ENCODE results near the gene EFHD1.

EFHD1 gene

DNA sequence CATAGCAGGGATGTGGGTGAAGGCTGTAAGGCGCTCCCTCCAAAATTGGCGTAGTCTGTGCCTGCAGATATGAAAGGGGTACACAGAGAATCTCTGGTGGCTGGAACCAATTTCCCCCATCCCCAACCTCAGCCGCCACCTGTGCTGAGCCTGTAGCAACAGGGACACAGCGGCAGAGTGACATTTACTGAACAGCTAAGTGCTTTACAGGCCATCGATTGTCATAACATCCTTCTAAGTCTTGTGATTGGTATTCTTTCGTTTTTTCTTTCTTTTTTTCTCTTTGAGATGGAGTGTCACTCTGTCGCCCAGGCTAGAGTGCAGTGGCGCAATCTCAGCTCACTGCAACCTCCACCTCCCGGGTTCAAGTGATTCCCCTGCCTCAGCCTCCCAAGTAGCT, 12.2 kb upstream of the EFHD1 start:
- TF ChIP-seq CTCF (IDR thresholded peaks at IDR 0.05; ENCODE audit: low read depth, low read length) = no peak
- H3K4me3 ChIP-seq (ENCODE audit: low read depth, low read length) = no peak overlapping the region

GRCh38 chr2:232622563-232622962, 10.8 kb upstream of the EFHD1 start:
- TF ChIP-seq CTCF (IDR thresholded peaks at IDR 0.05; ENCODE audit: low read depth, low read length) = no peak
- no peak overlapping the region for H3K4me3 ChIP-seq (ENCODE audit: low read depth, low read length)

DNA sequence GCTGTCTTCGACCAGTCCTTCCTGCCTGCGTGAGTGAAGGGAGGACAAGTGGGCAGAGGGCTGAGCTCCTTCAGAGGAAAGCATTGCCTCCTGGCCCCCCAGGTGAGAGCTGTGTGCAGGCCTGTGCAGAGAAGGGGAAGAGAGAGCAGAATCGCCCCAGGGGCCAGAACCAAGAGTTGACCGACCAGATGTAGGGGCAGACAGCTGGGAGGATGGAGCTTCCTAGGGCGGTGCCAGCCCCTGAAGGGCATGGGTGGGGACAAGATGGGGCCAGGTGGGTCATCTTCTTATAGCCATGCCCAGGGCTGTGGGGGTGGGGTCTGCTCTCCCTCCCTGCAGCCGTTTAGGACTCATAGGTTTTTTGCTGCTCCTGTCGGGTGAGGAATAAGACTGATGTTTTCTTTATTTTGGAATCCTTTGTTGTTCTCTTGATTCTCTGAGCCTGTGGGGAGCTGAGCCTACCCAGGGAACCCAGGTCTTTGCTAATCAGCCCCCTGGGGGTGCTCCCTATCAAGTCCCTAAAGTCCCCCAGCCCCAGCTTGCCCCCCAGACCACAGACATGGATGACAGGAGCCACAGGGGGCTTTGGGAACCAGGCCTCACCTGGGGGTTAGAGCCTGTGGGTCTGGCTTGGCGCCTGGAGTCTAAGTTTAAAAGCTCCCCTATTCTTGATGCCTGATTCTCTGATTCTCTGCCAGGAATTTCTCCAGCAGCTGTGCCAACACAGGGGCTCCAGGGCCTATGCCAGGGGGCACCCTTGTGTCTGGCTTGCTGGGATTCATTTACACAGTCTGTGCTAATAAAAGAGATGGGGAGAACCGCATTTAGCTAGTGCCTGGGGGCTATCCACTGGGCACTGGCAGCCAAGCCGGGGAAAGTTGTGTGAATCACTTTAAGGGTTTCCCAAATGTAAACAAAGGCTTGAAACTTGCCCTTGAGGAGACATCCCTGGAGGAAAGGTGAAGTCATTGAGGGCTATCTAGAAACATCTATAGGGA, 9.3 kb upstream of the EFHD1 start:
- no peak overlapping the region for H3K4me3 ChIP-seq (ENCODE audit: low read depth, low read length)
- TF ChIP-seq CTCF (IDR thresholded peaks at IDR 0.05; ENCODE audit: low read depth, low read length) = no peak

- no peak for TF ChIP-seq CTCF (IDR thresholded peaks at IDR 0.05; ENCODE audit: low read depth, low read length)
- no peak overlapping the region for H3K4me3 ChIP-seq (ENCODE audit: low read depth, low read length)
These were observed 6.8 kb upstream of the EFHD1 start for GRCh38 chr2:232626584-232626983.

DNA sequence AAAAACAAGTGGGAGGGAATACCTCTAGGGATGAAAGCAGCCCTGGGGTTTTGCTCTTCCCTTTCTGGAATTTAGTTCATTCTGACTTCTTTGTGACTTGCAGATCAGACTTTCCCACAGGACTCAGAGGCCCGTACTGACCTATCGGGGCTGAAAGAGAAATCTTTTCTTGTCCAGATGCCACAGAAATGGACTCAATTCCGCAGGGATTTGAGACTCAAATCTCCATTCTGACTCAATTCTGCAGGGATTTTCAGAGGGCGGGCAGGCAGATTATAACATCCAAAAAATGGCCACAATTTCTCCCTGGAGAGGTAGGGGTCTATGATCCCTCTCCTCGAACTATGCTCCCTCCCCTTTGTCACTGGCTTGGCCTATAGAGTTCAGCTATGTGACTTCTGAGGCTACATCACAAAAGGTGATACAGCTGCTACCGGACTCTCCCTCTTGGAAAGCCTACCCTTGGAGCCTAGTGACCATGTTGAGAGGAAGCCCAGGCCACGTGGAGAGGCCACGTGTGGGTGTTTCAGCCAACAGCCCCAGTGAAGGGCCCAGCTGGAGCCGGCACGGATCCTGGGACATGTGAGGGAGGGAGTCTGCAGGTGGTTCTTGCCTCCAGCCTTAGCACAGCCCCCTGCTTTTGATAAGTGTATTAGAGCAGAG, 4.8 kb upstream of the EFHD1 start:
- no peak overlapping the region for H3K4me3 ChIP-seq (ENCODE audit: low read depth, low read length)
- TF ChIP-seq CTCF (IDR thresholded peaks at IDR 0.05; ENCODE audit: low read depth, low read length) = no peak

- no peak for TF ChIP-seq CTCF (IDR thresholded peaks at IDR 0.05; ENCODE audit: low read depth, low read length)
- H3K4me3 ChIP-seq (ENCODE audit: low read depth, low read length) = no peak overlapping the region
These were observed 4.3 kb upstream of the EFHD1 start for GRCh38 chr2:232629129-232629475.
